ENCODE measurements around the gene DAGLA.

DNA sequence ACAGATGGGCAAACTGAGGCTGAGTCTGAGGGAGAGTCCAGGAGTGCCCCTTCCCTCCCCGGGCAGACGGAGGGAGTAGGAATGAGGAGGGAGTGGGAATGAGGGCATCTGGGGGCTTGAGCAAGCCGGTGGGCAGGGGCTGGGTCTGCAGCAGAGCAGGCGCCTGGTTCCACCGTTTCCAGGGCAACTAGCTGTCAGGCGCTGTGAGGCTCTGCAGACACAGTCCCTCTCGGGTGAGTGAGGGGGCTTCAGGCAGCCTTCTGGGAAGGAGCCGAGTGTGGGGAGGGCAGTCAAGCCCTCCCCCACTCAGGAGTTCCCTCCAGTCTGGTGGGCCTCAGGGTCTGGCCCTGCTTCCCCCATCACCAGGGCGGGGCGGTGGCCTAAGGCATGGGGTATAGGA is 93.2 kb downstream of the DAGLA start:
- TF ChIP-seq, protein P1, sequence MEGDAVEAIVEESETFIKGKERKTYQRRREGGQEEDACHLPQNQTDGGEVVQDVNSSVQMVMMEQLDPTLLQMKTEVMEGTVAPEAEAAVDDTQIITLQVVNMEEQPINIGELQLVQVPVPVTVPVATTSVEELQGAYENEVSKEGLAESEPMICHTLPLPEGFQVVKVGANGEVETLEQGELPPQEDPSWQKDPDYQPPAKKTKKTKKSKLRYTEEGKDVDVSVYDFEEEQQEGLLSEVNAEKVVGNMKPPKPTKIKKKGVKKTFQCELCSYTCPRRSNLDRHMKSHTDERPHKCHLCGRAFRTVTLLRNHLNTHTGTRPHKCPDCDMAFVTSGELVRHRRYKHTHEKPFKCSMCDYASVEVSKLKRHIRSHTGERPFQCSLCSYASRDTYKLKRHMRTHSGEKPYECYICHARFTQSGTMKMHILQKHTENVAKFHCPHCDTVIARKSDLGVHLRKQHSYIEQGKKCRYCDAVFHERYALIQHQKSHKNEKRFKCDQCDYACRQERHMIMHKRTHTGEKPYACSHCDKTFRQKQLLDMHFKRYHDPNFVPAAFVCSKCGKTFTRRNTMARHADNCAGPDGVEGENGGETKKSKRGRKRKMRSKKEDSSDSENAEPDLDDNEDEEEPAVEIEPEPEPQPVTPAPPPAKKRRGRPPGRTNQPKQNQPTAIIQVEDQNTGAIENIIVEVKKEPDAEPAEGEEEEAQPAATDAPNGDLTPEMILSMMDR (conservative IDR thresholded peaks at IDR 0.05; ENCODE audit: low read depth, low read length) = no peak
- no peak for TF ChIP-seq EZH2 (IDR thresholded peaks at IDR 0.05; ENCODE audit: borderline replicate concordance, low read depth, low read length, poor library complexity, severe bottlenecking)
